Esophagus (tissue), 2 donors: ENCODE results near the gene TSTD2. TPM values are rescaled to one million over a fixed set of nuclear protein-coding genes. Genes with fewer than 3 reads are reported as not detected.
"Not testable (repeated sequence)": the region's sequence is repeated elsewhere in the genome, so short reads cannot be mapped to it uniquely, and the experiment has no call there.

Experiments
- H3K27ac ChIP-seq, 2 donors: one replicate each; pipeline ENCODE4 v1.5.1; 2013; ENCODE audit warnings: low read depth in 2 of 2, mild to moderate bottlenecking in 2 of 2, inconsistent platforms in 1 of 2, low read length in 1 of 2, moderate library complexity in 1 of 2
- H3K27me3 ChIP-seq, 2 donors: one replicate each; pipeline ENCODE4 v1.6.1; 2013; ENCODE audit warnings: low read length in 2 of 2, control low read depth in 1 of 2, mild to moderate bottlenecking in 1 of 2; ENCODE audit not compliant: insufficient read depth in 2 of 2, control insufficient read depth in 1 of 2
- H3K36me3 ChIP-seq, 2 donors: one replicate each; pipeline ENCODE4 v1.6.1; 2013; ENCODE audit warnings: low read length in 1 of 2; ENCODE audit not compliant: control insufficient read depth in 2 of 2, insufficient read depth in 2 of 2
- H3K4me1 ChIP-seq, 2 donors: one replicate each; pipeline ENCODE4 v1.6.1; 2013; ENCODE audit warnings: low read length in 1 of 2; ENCODE audit not compliant: control insufficient read depth in 2 of 2, insufficient read depth in 2 of 2
- H3K4me3 ChIP-seq, 2 donors: one replicate each; pipeline ENCODE4 v1.5.1; 2013; ENCODE audit warnings: low read length in 2 of 2, mild to moderate bottlenecking in 2 of 2, low read depth in 1 of 2, moderate library complexity in 1 of 2
- H3K9me3 ChIP-seq, 2 donors: one replicate each; pipeline ENCODE4 v1.6.1; 2013; ENCODE audit warnings: mild to moderate bottlenecking in 2 of 2, low read depth in 1 of 2, low read length in 1 of 2, moderate library complexity in 1 of 2; ENCODE audit not compliant: control insufficient read depth in 2 of 2, insufficient read depth in 1 of 2
- WGBS, 2 donors: extraction: QIAGEN DNeasy Blood & Tissue Kit; methylation state at CpG; one replicate each; pipeline ENCODE4 v1.1.7; 2013; 5-methylcytosine and 5-hydroxymethylcytosine counted together
- polyA plus RNA-seq, 2 donors: library from polyadenylated mRNA; stranded (reverse); fragments of 200-250 nt; gene quantifications; one replicate each; pipeline ENCODE4 v1.2.3, GENCODE V29; 2013
- donor health status: healthy with polysubstance abuse.
- donor health status: Bipolar disorder and iron deficiency.

Gene TSTD2
- polyA plus RNA-seq, 2 donors: 7.1 to 7.9 TPM

DNA sequence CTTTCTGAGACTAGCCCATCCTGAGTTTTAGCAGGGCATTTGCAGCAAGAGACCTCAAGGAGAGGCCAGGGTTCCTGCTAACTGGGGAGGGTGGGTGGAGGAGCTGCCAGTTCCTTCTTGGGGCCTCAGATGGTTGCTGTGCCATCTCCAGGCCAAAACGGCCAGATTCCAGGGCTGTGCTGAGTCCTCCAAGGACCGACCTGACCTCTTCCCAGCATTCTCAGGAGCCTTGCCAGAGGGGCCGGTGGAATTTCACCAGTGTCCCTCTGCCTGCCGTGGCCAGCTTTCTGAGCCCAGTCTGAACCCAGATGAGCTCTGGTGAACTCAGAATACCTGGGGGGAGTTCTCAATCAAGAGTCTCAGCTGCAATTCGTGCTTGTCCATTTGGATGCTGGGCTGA lies 54.3 kb downstream of the TSTD2 start:
- 78 to 81% methylated on average over 5 of the region's 5 CpGs for WGBS, 2 donors
- Histone ChIP-seq H3K27ac (no peak overlapping the region), H3K9me3 (no peaks in the 10 kb centered on the region), H3K36me3 (no peaks in the 10 kb centered on the region), H3K4me1 (peaks cover 0 to 2% of the 10 kb centered on the region in 2 donors), H3K4me3 (no peak overlapping the region), H3K27me3 (no peaks in the 10 kb centered on the region)

DNA sequence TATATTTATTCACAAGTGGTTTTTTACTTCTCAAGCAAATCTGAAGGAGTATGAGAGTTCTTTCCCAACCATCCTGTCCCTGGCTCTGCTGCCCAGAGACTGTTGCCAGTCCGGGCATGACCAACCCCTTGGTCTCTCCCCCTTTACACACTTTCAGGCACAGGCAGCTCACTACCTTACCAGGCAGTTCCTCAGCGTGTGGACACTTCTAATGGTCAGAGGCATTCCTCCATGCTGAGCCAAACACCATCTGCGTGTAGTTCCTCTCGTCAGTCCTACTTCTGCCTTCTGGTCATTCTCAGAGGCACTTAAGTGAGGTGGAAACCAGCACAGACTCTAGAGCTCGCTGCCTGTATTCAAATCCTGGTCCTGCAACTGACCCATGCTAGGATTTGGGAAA lies 56.1 kb downstream of the TSTD2 start:
- H3K4me3 ChIP-seq: no peak overlapping the region
- peaks cover 0 to 2% of the 10 kb centered on the region in 2 donors for H3K4me1 ChIP-seq
- H3K36me3 ChIP-seq: no peaks in the 10 kb centered on the region
- no peaks in the 10 kb centered on the region for H3K9me3 ChIP-seq
- no peak overlapping the region for H3K27ac ChIP-seq
- WGBS, 2 donors: 70 to 84% methylated on average over 5 of the region's 5 CpGs
- H3K27me3 ChIP-seq: no peaks in the 10 kb centered on the region

- no peak overlapping the region for H3K27ac ChIP-seq
- peaks cover 2% of the 10 kb centered on the region in 2 donors for H3K4me1 ChIP-seq
- H3K9me3 ChIP-seq: no peaks in the 10 kb centered on the region
- no peaks in the 10 kb centered on the region for H3K27me3 ChIP-seq
- no peak overlapping the region for H3K4me3 ChIP-seq
- WGBS, 2 donors: 82 to 83% methylated on average over 11 of the region's 11 CpGs
- no peaks in the 10 kb centered on the region for H3K36me3 ChIP-seq
Measured at GRCh38 chr9:97575673-97576200, 57.4 kb downstream of the TSTD2 start.

- H3K36me3 ChIP-seq, H3K4me1 ChIP-seq, H3K4me3 ChIP-seq, H3K27me3 ChIP-seq, H3K27ac ChIP-seq, H3K9me3 ChIP-seq: not testable (repeated sequence)
- 82 to 84% methylated on average over 21 of the region's 21 CpGs for WGBS, 2 donors
Measured at GRCh38 chr9:97574921-97575672, 58.1 kb downstream of the TSTD2 start.

DNA sequence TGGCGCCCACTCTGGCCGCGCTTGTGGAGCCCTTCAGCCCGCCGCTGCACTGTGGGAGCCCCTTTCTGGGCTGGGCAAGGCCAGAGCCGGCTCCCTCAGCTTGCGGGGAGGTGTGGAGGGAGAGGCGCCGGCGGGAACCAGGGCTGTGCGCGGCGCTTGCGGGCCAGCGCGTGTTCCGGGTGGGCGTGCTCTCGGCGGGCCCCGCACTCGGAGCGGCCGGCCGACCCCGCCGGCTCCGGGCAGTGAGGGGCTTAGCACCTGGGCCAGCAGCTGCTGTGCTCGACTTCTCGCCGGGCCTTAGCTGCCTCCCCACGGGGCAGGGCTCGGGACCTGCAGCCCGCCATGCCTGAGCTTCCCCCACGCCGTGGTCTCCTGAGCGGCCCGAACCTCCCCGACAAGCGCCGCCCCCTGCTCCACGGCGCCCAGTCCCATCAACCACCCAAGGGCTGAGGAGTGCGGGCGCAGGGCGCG lies 59.0 kb downstream of the TSTD2 start:
- not testable (repeated sequence) for H3K9me3 ChIP-seq, H3K27ac ChIP-seq, H3K36me3 ChIP-seq, H3K4me1 ChIP-seq, H3K4me3 ChIP-seq, H3K27me3 ChIP-seq
- WGBS, 2 donors: 94 to 95% methylated on average over 30 to 47 of the region's 47 CpGs

DNA sequence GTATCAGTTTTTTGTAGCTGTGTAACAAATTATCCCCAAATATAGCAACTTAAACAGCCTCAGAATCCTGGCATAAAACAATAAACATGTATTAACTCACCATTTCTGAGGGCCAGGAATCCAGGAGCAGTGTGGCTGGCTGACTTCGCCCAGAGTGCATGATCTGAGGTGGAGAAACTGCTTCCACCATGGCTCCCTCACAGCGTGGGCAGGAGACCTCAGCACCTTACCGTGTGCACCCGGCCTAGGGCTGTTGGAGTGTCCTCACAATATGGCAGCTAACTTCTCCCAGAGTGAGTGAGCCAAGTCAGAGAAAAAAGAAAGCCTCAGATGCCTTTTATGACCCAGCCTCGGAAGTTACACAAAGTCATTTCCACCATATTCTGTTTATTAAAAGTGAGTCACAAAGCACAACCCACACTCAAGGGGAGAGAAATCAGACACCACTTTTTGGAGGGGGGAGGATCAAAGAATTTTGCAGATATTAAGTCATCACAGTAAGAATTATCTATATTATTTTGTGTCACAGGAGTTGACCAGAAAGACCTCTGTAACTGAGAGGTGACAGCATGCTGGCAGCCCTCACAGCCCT lies 59.6 kb downstream of the TSTD2 start:
- Histone ChIP-seq H3K36me3 (no peaks in the 10 kb centered on the region), H3K27me3 (no peaks in the 10 kb centered on the region), H3K27ac (no peak overlapping the region), H3K9me3 (no peaks in the 10 kb centered on the region), H3K4me3 (no peak overlapping the region), H3K4me1 (peaks cover 0 to 2% of the 10 kb centered on the region in 2 donors)
- 76 to 81% methylated on average over 5 of the region's 5 CpGs for WGBS, 2 donors

DNA sequence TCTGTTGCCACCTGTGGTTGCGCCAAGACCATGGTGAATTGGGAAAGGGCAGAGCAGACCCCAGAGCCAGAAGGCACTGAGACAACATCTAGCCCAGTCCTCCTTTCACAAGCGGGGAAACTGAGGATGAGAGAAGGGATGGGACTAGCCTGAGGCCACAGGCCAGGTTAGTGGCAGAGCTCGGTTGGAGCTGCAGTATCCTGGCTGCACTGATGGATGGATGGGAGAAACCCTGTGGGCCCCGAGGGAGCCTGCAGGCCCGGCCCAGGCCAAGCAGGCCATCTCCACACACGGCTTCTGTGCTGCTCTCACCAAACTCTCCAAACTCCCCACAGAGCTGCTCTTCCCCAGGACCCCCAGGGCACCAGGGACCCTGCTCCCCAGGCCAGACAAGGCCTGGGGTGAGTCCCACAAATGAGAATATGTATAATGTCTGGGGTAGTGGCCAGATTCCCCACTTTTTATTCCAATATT lies 60.2 kb downstream of the TSTD2 start:
- Histone ChIP-seq H3K4me3 (no peak overlapping the region), H3K36me3 (no peaks in the 10 kb centered on the region), H3K9me3 (no peaks in the 10 kb centered on the region), H3K27me3 (no peaks in the 10 kb centered on the region), H3K27ac (no peak overlapping the region), H3K4me1 (peaks cover 2% of the 10 kb centered on the region in 2 donors)
- WGBS, 2 donors: 85 to 87% methylated on average over 6 of the region's 6 CpGs

DNA sequence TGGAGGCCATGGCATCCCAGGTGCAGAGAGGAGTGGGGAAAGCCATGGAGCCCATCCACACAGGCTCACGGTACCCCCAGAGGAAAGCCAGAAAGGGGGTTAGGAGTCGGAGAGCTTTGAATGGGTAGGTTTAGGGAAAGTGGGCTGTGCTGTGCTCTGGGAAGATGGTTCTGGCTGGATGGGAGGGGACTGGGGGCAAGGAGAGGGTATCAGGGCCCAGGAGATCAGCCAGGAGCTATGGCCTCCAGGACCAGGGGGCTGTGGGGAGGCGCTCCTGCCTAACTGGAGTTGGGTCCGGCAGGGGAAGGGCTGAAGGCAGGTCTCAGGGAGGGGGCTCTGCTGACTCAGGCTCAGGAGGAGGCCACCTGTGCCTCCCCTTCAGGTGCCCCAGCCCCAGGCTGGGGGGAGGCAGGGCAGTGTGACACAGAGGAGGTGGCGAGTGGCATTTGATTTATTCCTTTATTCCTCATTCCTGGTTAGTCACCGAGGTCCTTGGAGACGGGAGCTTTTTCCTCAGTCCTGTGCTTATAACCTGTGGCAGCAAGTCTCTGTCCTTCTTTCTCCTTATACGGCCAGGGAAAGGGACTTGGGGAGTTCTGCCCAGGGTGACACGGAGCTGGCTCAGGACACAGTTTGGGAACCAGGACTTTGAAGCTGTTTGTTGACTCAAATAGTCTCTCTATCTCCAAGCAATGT lies 60.8 kb downstream of the TSTD2 start:
- Histone ChIP-seq H3K27ac (no peak overlapping the region), H3K9me3 (no peaks in the 10 kb centered on the region), H3K4me1 (peaks cover 2% of the 10 kb centered on the region in 2 donors), H3K4me3 (no peak overlapping the region), H3K27me3 (no peaks in the 10 kb centered on the region), H3K36me3 (no peaks in the 10 kb centered on the region)
- WGBS, 2 donors: 83 to 88% methylated on average over 9 of the region's 9 CpGs

- H3K4me1 ChIP-seq: peaks cover 2 to 4% of the 10 kb centered on the region in 2 donors
- no peak overlapping the region for H3K4me3 ChIP-seq
- no peaks in the 10 kb centered on the region for H3K27me3 ChIP-seq
- no peak overlapping the region for H3K27ac ChIP-seq
- H3K9me3 ChIP-seq: no peaks in the 10 kb centered on the region
- no peaks in the 10 kb centered on the region for H3K36me3 ChIP-seq
- 77 to 81% methylated on average over 1 of the region's 1 CpG for WGBS, 2 donors
Measured at GRCh38 chr9:97571664-97572063, 61.5 kb downstream of the TSTD2 start.
